ENCODE results near the gene ZNF84.

Gene ZNF84

GRCh38 chr12:133037207-133038005 is at the start of gene ZNF84:
Gene ZNF84 (plus strand): TSS chr12:133037509. CDS start chr12:133041468, 3,959 bp downstream.
- peak; percentile 88 to 91 for DNase-seq

- DNase-seq = no peak
These were observed 38.6 kb upstream of the ZNF84 start for GRCh38 chr12:132998741-132999140.

- no peak for DNase-seq
These were observed 26.5 kb upstream of the ZNF84 start for GRCh38 chr12:133010657-133011297.

GRCh38 chr12:133023566-133023965 is 13.7 kb upstream of the ZNF84 start:
- no peak for DNase-seq

GRCh38 chr12:133026996-133027395 is 10.3 kb upstream of the ZNF84 start:
- no peak for DNase-seq

GRCh38 chr12:133038118-133038709 is 905 bp downstream of the ZNF84 start:
- DNase-seq = no peak

- no peak for DNase-seq
These were observed 9.4 kb downstream of the ZNF84 start for GRCh38 chr12:133046698-133047097.

GRCh38 chr12:133057446-133057845 is 20.1 kb downstream of the ZNF84 start:
- no peak for DNase-seq

GRCh38 chr12:133058203-133059113 is 21.1 kb downstream of the ZNF84 start:
- no peak for DNase-seq

GRCh38 chr12:133061954-133062353 is 24.6 kb downstream of the ZNF84 start:
- DNase-seq = no peak

GRCh38 chr12:133063556-133063955 is 26.2 kb downstream of the ZNF84 start:
- no peak for DNase-seq

- DNase-seq = no peak
These were observed 36.5 kb downstream of the ZNF84 start for GRCh38 chr12:133073836-133074235.

- DNase-seq = peak; percentile 98 to 99
These were observed 42.7 kb downstream of the ZNF84 start for GRCh38 chr12:133080026-133080367.

GRCh38 chr12:133080368-133081158 is 43.3 kb downstream of the ZNF84 start, which contains the start of gene ZNF140:
Gene ZNF140 (plus strand): TSS chr12:133080923. CDS start chr12:133081321, 398 bp downstream.
- peak; percentile 97 to 98 for DNase-seq

GRCh38 chr12:133081159-133081780 is 44.0 kb downstream of the ZNF84 start:
- DNase-seq = peak in 1 of 2 donors; percentile 43

- DNase-seq = no peak
These were observed 46.0 kb downstream of the ZNF84 start for GRCh38 chr12:133083345-133083744.

- DNase-seq = no peak
These were observed 68.3 kb downstream of the ZNF84 start for GRCh38 chr12:133105620-133106019.

GRCh38 chr12:133106253-133106652 is 68.9 kb downstream of the ZNF84 start:
- no peak for DNase-seq

- no peak for DNase-seq
These were observed 69.8 kb downstream of the ZNF84 start for GRCh38 chr12:133107121-133107520.

- DNase-seq = no peak
These were observed 70.8 kb downstream of the ZNF84 start for GRCh38 chr12:133108150-133108549.
